AG09309 (cell line): ENCODE results near the gene MAP7D3.
"Not testable (repeated sequence)": the region's sequence is repeated elsewhere in the genome, so short reads cannot be mapped to it uniquely, and the experiment has no call there.

Experiments
- DNase-seq: peaks from one replicate; pipeline ENCODE4 v3.0.0-alpha.2; 2010; ENCODE audit warnings: low read depth
- H3K4me3 ChIP-seq: 2 replicates; pipeline ENCODE4 v1.5.1; 2011; ENCODE audit warnings: mild to moderate bottlenecking, low read depth, low read length, moderate library complexity; ENCODE audit not compliant: control insufficient read depth
- TF ChIP-seq, protein P1 (sequence below): IDR thresholded peaks from 2 replicates; pipeline ENCODE4 v1.5.1; 2011; ENCODE audit warnings: mild to moderate bottlenecking, low read depth, low read length, inconsistent platforms; ENCODE audit not compliant: insufficient read depth, control insufficient read depth; ENCODE audit errors: missing control alignments

The MAP7D3 gene

GRCh38 chrX:136250191-136251040, 784 bp downstream of the MAP7D3 start:
- no peak for DNase-seq
- TF ChIP-seq, protein P1, sequence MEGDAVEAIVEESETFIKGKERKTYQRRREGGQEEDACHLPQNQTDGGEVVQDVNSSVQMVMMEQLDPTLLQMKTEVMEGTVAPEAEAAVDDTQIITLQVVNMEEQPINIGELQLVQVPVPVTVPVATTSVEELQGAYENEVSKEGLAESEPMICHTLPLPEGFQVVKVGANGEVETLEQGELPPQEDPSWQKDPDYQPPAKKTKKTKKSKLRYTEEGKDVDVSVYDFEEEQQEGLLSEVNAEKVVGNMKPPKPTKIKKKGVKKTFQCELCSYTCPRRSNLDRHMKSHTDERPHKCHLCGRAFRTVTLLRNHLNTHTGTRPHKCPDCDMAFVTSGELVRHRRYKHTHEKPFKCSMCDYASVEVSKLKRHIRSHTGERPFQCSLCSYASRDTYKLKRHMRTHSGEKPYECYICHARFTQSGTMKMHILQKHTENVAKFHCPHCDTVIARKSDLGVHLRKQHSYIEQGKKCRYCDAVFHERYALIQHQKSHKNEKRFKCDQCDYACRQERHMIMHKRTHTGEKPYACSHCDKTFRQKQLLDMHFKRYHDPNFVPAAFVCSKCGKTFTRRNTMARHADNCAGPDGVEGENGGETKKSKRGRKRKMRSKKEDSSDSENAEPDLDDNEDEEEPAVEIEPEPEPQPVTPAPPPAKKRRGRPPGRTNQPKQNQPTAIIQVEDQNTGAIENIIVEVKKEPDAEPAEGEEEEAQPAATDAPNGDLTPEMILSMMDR = no peak
- H3K4me3 ChIP-seq = peak overlapping the region; percentile 59

DNA sequence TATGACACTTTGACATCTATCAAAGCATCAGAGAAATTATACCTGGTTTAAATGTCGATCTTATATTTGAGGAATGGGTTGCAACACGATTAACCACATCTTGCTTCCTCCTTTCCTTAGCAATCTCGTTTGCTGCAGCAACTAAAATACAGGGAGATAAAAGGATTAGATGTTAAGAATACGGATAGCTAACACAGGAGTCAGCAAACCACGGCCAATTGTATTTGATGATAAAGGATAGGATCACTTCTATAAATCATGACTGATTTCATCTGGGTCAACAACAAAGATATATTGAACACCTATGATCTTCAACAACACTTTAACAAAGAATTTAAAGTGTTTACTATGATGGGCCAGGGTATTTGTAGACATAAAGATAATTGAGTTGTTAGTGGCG, 5.0 kb downstream of the MAP7D3 start:
- no peak overlapping the region for H3K4me3 ChIP-seq
- no peak for DNase-seq
- TF ChIP-seq, protein P1 = no peak

GRCh38 chrX:136237849-136238248, 13.4 kb downstream of the MAP7D3 start:
- H3K4me3 ChIP-seq, DNase-seq: not testable (repeated sequence)

GRCh38 chrX:136237074-136237473, 14.1 kb downstream of the MAP7D3 start:
- DNase-seq = no peak
- TF ChIP-seq, protein P1 = no peak
- H3K4me3 ChIP-seq = no peak overlapping the region

GRCh38 chrX:136228839-136229207, 22.4 kb downstream of the MAP7D3 start:
- no peak for DNase-seq
- TF ChIP-seq, protein P1 = no peak
- H3K4me3 ChIP-seq = no peak overlapping the region

- DNase-seq = no peak
- no peak overlapping the region for H3K4me3 ChIP-seq
- TF ChIP-seq, protein P1 = no peak
Measured at GRCh38 chrX:136227948-136228838, 23.0 kb downstream of the MAP7D3 start.

GRCh38 chrX:136227074-136227473, 24.1 kb downstream of the MAP7D3 start:
- DNase-seq = no peak
- TF ChIP-seq, protein P1 = no peak
- H3K4me3 ChIP-seq = no peak overlapping the region
